ENCODE data around the gene C6orf47. TPM values are rescaled to one million over a fixed set of nuclear protein-coding genes. Genes with fewer than 3 reads are reported as not detected.

The C6orf47 gene
- total RNA-seq, 2 donors from 2014 or later = 14.0 to 14.9 TPM

DNA sequence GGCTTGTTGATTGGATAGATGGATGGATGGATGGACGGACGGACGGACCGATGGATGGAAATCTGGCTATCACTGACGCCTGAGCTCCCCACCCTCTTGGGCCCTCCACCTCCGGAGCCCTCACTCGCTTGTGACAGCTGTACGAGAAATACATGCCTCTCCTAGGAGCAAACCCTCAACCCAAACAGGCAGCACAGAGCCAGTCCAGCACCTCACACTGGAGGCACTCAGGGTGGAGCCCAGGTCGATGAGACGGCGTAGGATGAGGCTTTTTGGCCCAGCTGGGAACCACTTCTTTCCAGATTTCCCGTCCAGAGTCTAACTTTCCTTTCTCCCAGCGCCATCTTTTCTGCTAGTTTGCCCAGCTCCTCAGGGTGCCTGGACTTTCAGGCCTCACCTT lies 23.0 kb upstream of the C6orf47 start:
- no peak overlapping the region for H3K27ac ChIP-seq (ENCODE audit: low read depth, low read length)
- H3K4me1 ChIP-seq (ENCODE audit: control insufficient read depth, insufficient read depth, low read length) = peaks cover 7% of the 10 kb centered on the region
- H3K27me3 ChIP-seq (ENCODE audit: control insufficient read depth, insufficient read depth, low read length, poor library complexity, severe bottlenecking) = peaks cover 7% of the 10 kb centered on the region
- WGBS, 2 experiments (ENCODE audit: insufficient coverage in 1 of 2, insufficient read length in 1 of 2) = 82 to 85% methylated on average over 5 to 13 of the region's 13 CpGs
- DNase-seq = no peak
- peak overlapping the region; percentile 67 for H3K4me3 Mint-ChIP-seq
- H3K9me3 Mint-ChIP-seq = no peaks in the 10 kb centered on the region
- peaks cover 17% of the 10 kb centered on the region for H3K27me3 Mint-ChIP-seq (ENCODE audit: insufficient read depth)
- H3K9ac ChIP-seq (ENCODE audit: extremely low read depth, low read length, poor library complexity, severe bottlenecking) = no peak overlapping the region
- peaks cover 35% of the 10 kb centered on the region for H3K36me3 Mint-ChIP-seq (ENCODE audit: low read depth)
- no peaks in the 10 kb centered on the region for H3K9me3 ChIP-seq (ENCODE audit: control insufficient read depth, low read length)
- H3K4me3 ChIP-seq (ENCODE audit: low read length) = peak overlapping the region; percentile 57
- H3K27ac Mint-ChIP-seq = peak overlapping the region; percentile 95
- H3K4me1 Mint-ChIP-seq = peaks cover 22% of the 10 kb centered on the region
- H3K36me3 ChIP-seq (ENCODE audit: control insufficient read depth, insufficient read depth, low read length) = peaks cover 35% of the 10 kb centered on the region
- TF ChIP-seq, protein P1, sequence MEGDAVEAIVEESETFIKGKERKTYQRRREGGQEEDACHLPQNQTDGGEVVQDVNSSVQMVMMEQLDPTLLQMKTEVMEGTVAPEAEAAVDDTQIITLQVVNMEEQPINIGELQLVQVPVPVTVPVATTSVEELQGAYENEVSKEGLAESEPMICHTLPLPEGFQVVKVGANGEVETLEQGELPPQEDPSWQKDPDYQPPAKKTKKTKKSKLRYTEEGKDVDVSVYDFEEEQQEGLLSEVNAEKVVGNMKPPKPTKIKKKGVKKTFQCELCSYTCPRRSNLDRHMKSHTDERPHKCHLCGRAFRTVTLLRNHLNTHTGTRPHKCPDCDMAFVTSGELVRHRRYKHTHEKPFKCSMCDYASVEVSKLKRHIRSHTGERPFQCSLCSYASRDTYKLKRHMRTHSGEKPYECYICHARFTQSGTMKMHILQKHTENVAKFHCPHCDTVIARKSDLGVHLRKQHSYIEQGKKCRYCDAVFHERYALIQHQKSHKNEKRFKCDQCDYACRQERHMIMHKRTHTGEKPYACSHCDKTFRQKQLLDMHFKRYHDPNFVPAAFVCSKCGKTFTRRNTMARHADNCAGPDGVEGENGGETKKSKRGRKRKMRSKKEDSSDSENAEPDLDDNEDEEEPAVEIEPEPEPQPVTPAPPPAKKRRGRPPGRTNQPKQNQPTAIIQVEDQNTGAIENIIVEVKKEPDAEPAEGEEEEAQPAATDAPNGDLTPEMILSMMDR (conservative IDR thresholded peaks at IDR 0.05) = no peak

GRCh38 chr6:31681135-31681671 lies 20.6 kb upstream of the C6orf47 start:
- Histone ChIP-seq H3K9ac (ENCODE audit: extremely low read depth, low read length, poor library complexity, severe bottlenecking) (peak overlapping the region; percentile 44), H3K4me1 (ENCODE audit: control insufficient read depth, insufficient read depth, low read length) (no peaks in the 10 kb centered on the region), H3K27me3 (ENCODE audit: control insufficient read depth, insufficient read depth, low read length, poor library complexity, severe bottlenecking) (peaks cover 7% of the 10 kb centered on the region), H3K27ac (ENCODE audit: low read depth, low read length) (no peak overlapping the region), H3K36me3 (ENCODE audit: control insufficient read depth, insufficient read depth, low read length) (peaks cover 11% of the 10 kb centered on the region), H3K4me3 (ENCODE audit: low read length) (peak overlapping the region; percentile 80), H3K9me3 (ENCODE audit: control insufficient read depth, low read length) (no peaks in the 10 kb centered on the region)
- Mint-ChIP-seq H3K27me3 (ENCODE audit: insufficient read depth) (peaks cover 17% of the 10 kb centered on the region), H3K9me3 (no peaks in the 10 kb centered on the region), H3K27ac (peak overlapping the region; percentile 75), H3K36me3 (ENCODE audit: low read depth) (peaks cover 14% of the 10 kb centered on the region), H3K4me1 (peaks cover 16% of the 10 kb centered on the region), H3K4me3 (peak overlapping the region; percentile 67)
- DNase-seq = peak; percentile 80
- 6 to 9% methylated on average over 6 to 40 of the region's 40 CpGs for WGBS, 2 experiments (ENCODE audit: insufficient coverage in 1 of 2, insufficient read length in 1 of 2)
- TF ChIP-seq, protein P1 (conservative IDR thresholded peaks at IDR 0.05) = peak; percentile 12

- peak within 1 kb of the TSS; percentile 44 for H3K9ac ChIP-seq (ENCODE audit: extremely low read depth, low read length, poor library complexity, severe bottlenecking)
- Mint-ChIP-seq H3K4me1 (peaks cover 16% of the 10 kb centered on the region), H3K36me3 (ENCODE audit: low read depth) (peaks cover 7% of the 10 kb centered on the region), H3K27me3 (ENCODE audit: insufficient read depth) (peaks cover 17% of the 10 kb centered on the region), H3K27ac (peak within 1 kb of the TSS; percentile 75), H3K9me3 (no peaks in the 10 kb centered on the region), H3K4me3 (peak within 1 kb of the TSS; percentile 67)
- no peak within 1 kb of the TSS for H3K27ac ChIP-seq (ENCODE audit: low read depth, low read length)
- H3K4me1 ChIP-seq (ENCODE audit: control insufficient read depth, insufficient read depth, low read length) = no peaks in the 10 kb centered on the region
- peaks cover 7% of the 10 kb centered on the region for H3K27me3 ChIP-seq (ENCODE audit: control insufficient read depth, insufficient read depth, low read length, poor library complexity, severe bottlenecking)
- peaks cover 5% of the 10 kb centered on the region for H3K36me3 ChIP-seq (ENCODE audit: control insufficient read depth, insufficient read depth, low read length)
- H3K9me3 ChIP-seq (ENCODE audit: control insufficient read depth, low read length) = no peaks in the 10 kb centered on the region
- 17 to 19% methylated on average over 16 to 17 of the region's 17 CpGs for WGBS, 2 experiments (ENCODE audit: insufficient coverage in 1 of 2, insufficient read length in 1 of 2)
- peak within 1 kb of the TSS; percentile 80 for H3K4me3 ChIP-seq (ENCODE audit: low read length)
- DNase-seq = peak; percentile 89
- TF ChIP-seq, protein P1 (conservative IDR thresholded peaks at IDR 0.05) = peak; percentile 81
These were observed 19.9 kb upstream of the C6orf47 start, which contains the start of gene LY6G5C for GRCh38 chr6:31680226-31681134. Gene LY6G5C (minus strand): TSS chr6:31681067. CDS start chr6:31680373, 694 bp downstream.
